Measurements from ENCODE around the gene FADS2. TPM values are rescaled to one million over a fixed set of nuclear protein-coding genes. Genes with fewer than 3 reads are reported as not detected.

FADS2 gene
- total RNA-seq, 1 experiment from 2014 or later: 17.1 TPM

DNA sequence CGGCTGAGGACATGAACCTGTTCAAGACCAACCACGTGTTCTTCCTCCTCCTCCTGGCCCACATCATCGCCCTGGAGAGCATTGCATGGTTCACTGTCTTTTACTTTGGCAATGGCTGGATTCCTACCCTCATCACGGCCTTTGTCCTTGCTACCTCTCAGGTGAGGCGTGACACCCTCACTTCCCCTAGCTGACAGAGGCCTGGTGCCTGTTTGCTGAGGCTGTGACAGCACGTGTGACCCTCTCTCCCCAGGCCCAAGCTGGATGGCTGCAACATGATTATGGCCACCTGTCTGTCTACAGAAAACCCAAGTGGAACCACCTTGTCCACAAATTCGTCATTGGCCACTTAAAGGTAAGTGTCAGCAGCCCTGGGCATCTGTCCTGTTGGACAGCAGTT lies 12.3 kb downstream of the FADS2 start:
- intact Hi-C loops (cut with micrococcal nuclease): no loop called here
- H3K9me2 ChIP-seq (ENCODE audit: insufficient read depth): no peaks in the 10 kb centered on the region
- H3K9ac ChIP-seq (ENCODE audit: low read length): no peak overlapping the region
- H3K4me3 ChIP-seq (replicated peaks in 1 of 2; ENCODE audit: low read depth in 1 of 2, low read length in 2 of 2): no peak overlapping the region
- no peaks in the 10 kb centered on the region for H3K4me1 ChIP-seq (ENCODE audit: control insufficient read depth in 1 of 2, insufficient read depth in 2 of 2, low read length in 2 of 2)
- H3K27me3 ChIP-seq (ENCODE audit: insufficient read depth, low read length): no peaks in the 10 kb centered on the region
- POLR2A ChIA-PET: no interaction called here
- no peak overlapping the region for H2AFZ ChIP-seq (ENCODE audit: low read depth, low read length, poor library complexity, severe bottlenecking)
- ATAC-seq: no peak
- H3K27ac ChIP-seq (ENCODE audit: low read depth, low read length): no peak overlapping the region
- DNase-seq (ENCODE audit: low read depth, low spot score): no peak
- H4K20me1 ChIP-seq (ENCODE audit: insufficient read depth): no peaks in the 10 kb centered on the region
- no TSS peak for BruUV-seq (replicated peaks)
- H3K9me3 ChIP-seq (ENCODE audit: control insufficient read depth in 1 of 2, insufficient read depth in 1 of 2, low read depth in 1 of 2, low read length in 2 of 2): no peaks in the 10 kb centered on the region
- H3K36me3 ChIP-seq (ENCODE audit: control insufficient read depth in 1 of 2, insufficient read depth in 2 of 2, low read length in 2 of 2): no peaks in the 10 kb centered on the region
- no peak overlapping the region for H3K4me2 ChIP-seq (ENCODE audit: low read length)
- TF ChIP-seq, protein P1, sequence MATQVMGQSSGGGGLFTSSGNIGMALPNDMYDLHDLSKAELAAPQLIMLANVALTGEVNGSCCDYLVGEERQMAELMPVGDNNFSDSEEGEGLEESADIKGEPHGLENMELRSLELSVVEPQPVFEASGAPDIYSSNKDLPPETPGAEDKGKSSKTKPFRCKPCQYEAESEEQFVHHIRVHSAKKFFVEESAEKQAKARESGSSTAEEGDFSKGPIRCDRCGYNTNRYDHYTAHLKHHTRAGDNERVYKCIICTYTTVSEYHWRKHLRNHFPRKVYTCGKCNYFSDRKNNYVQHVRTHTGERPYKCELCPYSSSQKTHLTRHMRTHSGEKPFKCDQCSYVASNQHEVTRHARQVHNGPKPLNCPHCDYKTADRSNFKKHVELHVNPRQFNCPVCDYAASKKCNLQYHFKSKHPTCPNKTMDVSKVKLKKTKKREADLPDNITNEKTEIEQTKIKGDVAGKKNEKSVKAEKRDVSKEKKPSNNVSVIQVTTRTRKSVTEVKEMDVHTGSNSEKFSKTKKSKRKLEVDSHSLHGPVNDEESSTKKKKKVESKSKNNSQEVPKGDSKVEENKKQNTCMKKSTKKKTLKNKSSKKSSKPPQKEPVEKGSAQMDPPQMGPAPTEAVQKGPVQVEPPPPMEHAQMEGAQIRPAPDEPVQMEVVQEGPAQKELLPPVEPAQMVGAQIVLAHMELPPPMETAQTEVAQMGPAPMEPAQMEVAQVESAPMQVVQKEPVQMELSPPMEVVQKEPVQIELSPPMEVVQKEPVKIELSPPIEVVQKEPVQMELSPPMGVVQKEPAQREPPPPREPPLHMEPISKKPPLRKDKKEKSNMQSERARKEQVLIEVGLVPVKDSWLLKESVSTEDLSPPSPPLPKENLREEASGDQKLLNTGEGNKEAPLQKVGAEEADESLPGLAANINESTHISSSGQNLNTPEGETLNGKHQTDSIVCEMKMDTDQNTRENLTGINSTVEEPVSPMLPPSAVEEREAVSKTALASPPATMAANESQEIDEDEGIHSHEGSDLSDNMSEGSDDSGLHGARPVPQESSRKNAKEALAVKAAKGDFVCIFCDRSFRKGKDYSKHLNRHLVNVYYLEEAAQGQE (IDR thresholded peaks at IDR 0.05; ENCODE audit: low read depth): no peak
- TF ChIP-seq EZH2phosphoT487 (IDR thresholded peaks at IDR 0.05; ENCODE audit: borderline replicate concordance): no peak
- TF ChIP-seq, protein P2, sequence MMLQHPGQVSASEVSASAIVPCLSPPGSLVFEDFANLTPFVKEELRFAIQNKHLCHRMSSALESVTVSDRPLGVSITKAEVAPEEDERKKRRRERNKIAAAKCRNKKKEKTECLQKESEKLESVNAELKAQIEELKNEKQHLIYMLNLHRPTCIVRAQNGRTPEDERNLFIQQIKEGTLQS (IDR thresholded peaks at IDR 0.05): no peak
- TF ChIP-seq, protein P3, sequence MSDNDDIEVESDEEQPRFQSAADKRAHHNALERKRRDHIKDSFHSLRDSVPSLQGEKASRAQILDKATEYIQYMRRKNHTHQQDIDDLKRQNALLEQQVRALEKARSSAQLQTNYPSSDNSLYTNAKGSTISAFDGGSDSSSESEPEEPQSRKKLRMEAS (IDR thresholded peaks at IDR 0.05): no peak
- no peak for TF ChIP-seq EGR1 (IDR thresholded peaks at IDR 0.05; ENCODE audit: low read depth)
- TF ChIP-seq, protein P4, sequence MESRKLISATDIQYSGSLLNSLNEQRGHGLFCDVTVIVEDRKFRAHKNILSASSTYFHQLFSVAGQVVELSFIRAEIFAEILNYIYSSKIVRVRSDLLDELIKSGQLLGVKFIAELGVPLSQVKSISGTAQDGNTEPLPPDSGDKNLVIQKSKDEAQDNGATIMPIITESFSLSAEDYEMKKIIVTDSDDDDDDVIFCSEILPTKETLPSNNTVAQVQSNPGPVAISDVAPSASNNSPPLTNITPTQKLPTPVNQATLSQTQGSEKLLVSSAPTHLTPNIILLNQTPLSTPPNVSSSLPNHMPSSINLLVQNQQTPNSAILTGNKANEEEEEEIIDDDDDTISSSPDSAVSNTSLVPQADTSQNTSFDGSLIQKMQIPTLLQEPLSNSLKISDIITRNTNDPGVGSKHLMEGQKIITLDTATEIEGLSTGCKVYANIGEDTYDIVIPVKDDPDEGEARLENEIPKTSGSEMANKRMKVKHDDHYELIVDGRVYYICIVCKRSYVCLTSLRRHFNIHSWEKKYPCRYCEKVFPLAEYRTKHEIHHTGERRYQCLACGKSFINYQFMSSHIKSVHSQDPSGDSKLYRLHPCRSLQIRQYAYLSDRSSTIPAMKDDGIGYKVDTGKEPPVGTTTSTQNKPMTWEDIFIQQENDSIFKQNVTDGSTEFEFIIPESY (IDR thresholded peaks at IDR 0.05; ENCODE audit: extremely low read depth, insufficient replicate concordance, low read length): no peak
- no peak for TF ChIP-seq ELF1 (IDR thresholded peaks at IDR 0.05; ENCODE audit: borderline replicate concordance, low read depth)
- no peak for TF ChIP-seq EZH2 (IDR thresholded peaks at IDR 0.05)
- TF ChIP-seq ZFX (IDR thresholded peaks at IDR 0.05): no peak
- TF ChIP-seq, protein P5, sequence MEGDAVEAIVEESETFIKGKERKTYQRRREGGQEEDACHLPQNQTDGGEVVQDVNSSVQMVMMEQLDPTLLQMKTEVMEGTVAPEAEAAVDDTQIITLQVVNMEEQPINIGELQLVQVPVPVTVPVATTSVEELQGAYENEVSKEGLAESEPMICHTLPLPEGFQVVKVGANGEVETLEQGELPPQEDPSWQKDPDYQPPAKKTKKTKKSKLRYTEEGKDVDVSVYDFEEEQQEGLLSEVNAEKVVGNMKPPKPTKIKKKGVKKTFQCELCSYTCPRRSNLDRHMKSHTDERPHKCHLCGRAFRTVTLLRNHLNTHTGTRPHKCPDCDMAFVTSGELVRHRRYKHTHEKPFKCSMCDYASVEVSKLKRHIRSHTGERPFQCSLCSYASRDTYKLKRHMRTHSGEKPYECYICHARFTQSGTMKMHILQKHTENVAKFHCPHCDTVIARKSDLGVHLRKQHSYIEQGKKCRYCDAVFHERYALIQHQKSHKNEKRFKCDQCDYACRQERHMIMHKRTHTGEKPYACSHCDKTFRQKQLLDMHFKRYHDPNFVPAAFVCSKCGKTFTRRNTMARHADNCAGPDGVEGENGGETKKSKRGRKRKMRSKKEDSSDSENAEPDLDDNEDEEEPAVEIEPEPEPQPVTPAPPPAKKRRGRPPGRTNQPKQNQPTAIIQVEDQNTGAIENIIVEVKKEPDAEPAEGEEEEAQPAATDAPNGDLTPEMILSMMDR (IDR thresholded peaks at IDR 0.05 in 2 of 3, conservative IDR thresholded peaks at IDR 0.05 in 1 of 3; ENCODE audit: borderline replicate concordance in 1 of 3, insufficient read depth in 1 of 3, low read depth in 2 of 3, low read length in 2 of 3): no peak
- TF ChIP-seq YY1 (IDR thresholded peaks at IDR 0.05; ENCODE audit: extremely low read depth, insufficient replicate concordance, low read depth, low read length): no peak
- no peak for TF ChIP-seq POLR2A (IDR thresholded peaks at IDR 0.05; ENCODE audit: borderline replicate concordance, extremely low read depth, insufficient read depth, insufficient read length)
- TF ChIP-seq CBX3 (IDR thresholded peaks at IDR 0.05; ENCODE audit: low read depth): no peak
- no peak for TF ChIP-seq CEBPB (IDR thresholded peaks at IDR 0.05; ENCODE audit: low read depth)
- TF ChIP-seq SRF (IDR thresholded peaks at IDR 0.05; ENCODE audit: low read depth): no peak
- no peak for TF ChIP-seq SP1 (IDR thresholded peaks at IDR 0.05; ENCODE audit: low read depth)
- CTCF ChIA-PET: no interaction called here
- no peaks in the 10 kb centered on the region for H3K79me2 ChIP-seq (ENCODE audit: insufficient read depth, low read length)
- RAD21 ChIA-PET (ENCODE audit: low non-redundant PET in 1 of 2, low total read pairs in 2 of 2, uncharacterized antibody in 2 of 2, unreplicated experiment in 2 of 2): no interaction called here

Measured in HCT116 (cell line).